Naive thymus-derived CD8-positive, alpha-beta T cell (primary cell): ENCODE measurements around the gene BPIFA1. TPM values are rescaled to one million over a fixed set of nuclear protein-coding genes. Genes with fewer than 3 reads are reported as not detected.
A peak's percentile ranks its signal among the peaks of the same experiment; 100 is the strongest.

ENCODE experiments used
- ATAC-seq, 2 donors: fragments of 150-1000 bp; cut with Tn5 transposase in 1 of 2; sonication (Bioruptor Pico), chemical (Tn5 transposase) in 1 of 2; 1 replicate in 1 of 2; 2 replicates in 1 of 2; pipeline ENCODE4 v1.10.0; 2021; ENCODE audit warnings: mild to moderate bottlenecking in 2 of 2, moderate library complexity in 2 of 2
- POLR2A ChIA-PET: fragments of 350-600 bp; sonication (Branson Sonifier 250); formaldehyde crosslinking; loops from one replicate; lab custom pipeline; 2021; ENCODE audit warnings: antibody characterized with exemption; lab: Charles Lee
- DNase-seq, 10 donors: peaks; one replicate each; pipeline versions ENCODE4 v3.0.0 to v3.0.0-alpha.2; 2020 to 2022
- H3K27ac Mint-ChIP-seq, 10 donors: one replicate each; pipeline ENCODE4 v1.8.0; 2020 to 2022; ENCODE audit warnings: mild to moderate bottlenecking in 10 of 10, mixed read lengths in 10 of 10, moderate library complexity in 4 of 10, inconsistent platforms in 1 of 10
- H3K27me3 Mint-ChIP-seq, 5 donors: one replicate each; pipeline ENCODE4 v1.8.0; 2021 to 2022; ENCODE audit warnings: mixed read lengths in 5 of 5
- H3K36me3 Mint-ChIP-seq, 3 donors: one replicate each; pipeline ENCODE4 v1.8.0; 2020 to 2022; ENCODE audit warnings: mixed read lengths in 3 of 3, mild to moderate bottlenecking in 2 of 3, inconsistent platforms in 1 of 3
- H3K4me1 Mint-ChIP-seq, 4 donors: one replicate each; pipeline ENCODE4 v1.8.0; 2021 to 2022; ENCODE audit warnings: mixed read lengths in 4 of 4
- H3K4me3 Mint-ChIP-seq, 10 donors: one replicate each; pipeline ENCODE4 v1.8.0; 2020 to 2022; ENCODE audit warnings: mild to moderate bottlenecking in 10 of 10, mixed read lengths in 10 of 10, moderate library complexity in 6 of 10, inconsistent platforms in 1 of 10
- H3K9me3 Mint-ChIP-seq, 9 donors: one replicate each; pipeline ENCODE4 v1.8.0; 2020 to 2022; ENCODE audit warnings: mixed read lengths in 9 of 9, mild to moderate bottlenecking in 3 of 9, inconsistent platforms in 1 of 9, moderate library complexity in 1 of 9
- polyA plus RNA-seq, 3 donors: library from polyadenylated mRNA; unstranded; fragments of 300-500 nt; fragmentation: Illumina TruSeq; gene quantifications; one replicate each; pipeline ENCODE4 v1.2.3, GENCODE V29; 2021
- total RNA-seq, 8 experiments: library from RNA in 2 of 8; stranded (reverse) in 2 of 8; gene quantifications; one replicate each; pipeline ENCODE4 v1.2.3 and lab custom pipeline; 2021 to 2026

BPIFA1 gene
- total and polyA plus RNA-seq, 5 experiments from 2014 or later, result not detected

- no peak for DNase-seq
- Mint-ChIP-seq H3K4me1 (peaks cover 0 to 2% (median 0%) of the 10 kb centered on the region in 4 donors), H3K9me3 (no peaks in the 10 kb centered on the region), H3K4me3 (no peak overlapping the region), H3K36me3 (no peaks in the 10 kb centered on the region), H3K27ac (no peak overlapping the region), H3K27me3 (peaks cover 3 to 38% (median 14%) of the 10 kb centered on the region in 5 donors)
- no peak for ATAC-seq
- POLR2A ChIA-PET, result no interaction called here
Measured at GRCh38 chr20:33282196-33282934, 46.6 kb downstream of the BPIFA1 start.

GRCh38 chr20:33282991-33283555 is 47.3 kb downstream of the BPIFA1 start, which contains the start of gene BPIFB1:
BPIFB1 (plus strand) TSS chr20:33283214; CDS start chr20:33286074, 2,860 bp downstream.
- POLR2A ChIA-PET, result no interaction called here
- DNase-seq (no peak), ATAC-seq (no peak)
- Mint-ChIP-seq H3K36me3 (no peaks in the 10 kb centered on the region), H3K4me1 (no peaks in the 10 kb centered on the region), H3K9me3 (no peaks in the 10 kb centered on the region), H3K4me3 (no peak within 1 kb of the TSS), H3K27ac (no peak within 1 kb of the TSS), H3K27me3 (peaks cover 3 to 39% (median 10%) of the 10 kb centered on the region in 5 donors)

GRCh38 chr20:33284284-33284683 is 48.5 kb downstream of the BPIFA1 start:
- Mint-ChIP-seq H3K27ac (no peak overlapping the region), H3K36me3 (no peaks in the 10 kb centered on the region), H3K4me3 (no peak overlapping the region), H3K9me3 (no peaks in the 10 kb centered on the region), H3K27me3 (peaks cover 3 to 31% (median 8%) of the 10 kb centered on the region in 5 donors), H3K4me1 (no peaks in the 10 kb centered on the region)
- no peak for DNase-seq
- POLR2A ChIA-PET, result no interaction called here
- no peak for ATAC-seq

- Mint-ChIP-seq H3K27me3 (peaks cover 3 to 24% (median 8%) of the 10 kb centered on the region in 5 donors), H3K27ac (no peak overlapping the region), H3K36me3 (no peaks in the 10 kb centered on the region), H3K4me1 (no peaks in the 10 kb centered on the region), H3K9me3 (no peaks in the 10 kb centered on the region), H3K4me3 (no peak overlapping the region)
- ATAC-seq (no peak), DNase-seq (no peak)
- POLR2A ChIA-PET, result no interaction called here
Measured at GRCh38 chr20:33284937-33285336, 49.1 kb downstream of the BPIFA1 start.

- POLR2A ChIA-PET, result no interaction called here
- no peak for ATAC-seq
Measured at GRCh38 chr20:33285861-33286495, 50.2 kb downstream of the BPIFA1 start.

GRCh38 chr20:33287884-33288283 is 52.1 kb downstream of the BPIFA1 start:
- Mint-ChIP-seq H3K9me3 (no peaks in the 10 kb centered on the region), H3K4me3 (no peak overlapping the region), H3K4me1 (peaks cover 0 to 3% (median 0%) of the 10 kb centered on the region in 4 donors), H3K27me3 (peaks cover 3 to 20% (median 8%) of the 10 kb centered on the region in 5 donors), H3K36me3 (no peaks in the 10 kb centered on the region), H3K27ac (no peak overlapping the region)
- POLR2A ChIA-PET, result no interaction called here
- no peak for DNase-seq
- no peak for ATAC-seq

More at GRCh38 chr20:33285861-33286495, 50.2 kb downstream of the BPIFA1 start:
- Mint-ChIP-seq H3K27ac (peak overlapping the region in 1 of 10 donors; percentile 46), H3K4me1 (no peaks in the 10 kb centered on the region), H3K27me3 (peaks cover 3 to 18% (median 8%) of the 10 kb centered on the region in 5 donors), H3K4me3 (no peak overlapping the region), H3K9me3 (no peaks in the 10 kb centered on the region), H3K36me3 (no peaks in the 10 kb centered on the region)
- DNase-seq, result no peak

- DNase-seq (no peak), ATAC-seq (no peak)
- H3K4me3 Mint-ChIP-seq, result no peak overlapping the region
- peaks cover 0 to 3% (median 0%) of the 10 kb centered on the region in 4 donors for H3K4me1 Mint-ChIP-seq
- H3K27me3 Mint-ChIP-seq, result peaks cover 0 to 11% (median 8%) of the 10 kb centered on the region in 5 donors
- POLR2A ChIA-PET, result no interaction called here
- peak overlapping the region in 1 of 10 donors; percentile 47 for H3K27ac Mint-ChIP-seq
- no peaks in the 10 kb centered on the region for H3K36me3 Mint-ChIP-seq
- no peaks in the 10 kb centered on the region for H3K9me3 Mint-ChIP-seq
Measured at GRCh38 chr20:33290852-33291251, 55.1 kb downstream of the BPIFA1 start.

GRCh38 chr20:33291416-33291815 is 55.6 kb downstream of the BPIFA1 start:
- no peaks in the 10 kb centered on the region for H3K9me3 Mint-ChIP-seq
- H3K27me3 Mint-ChIP-seq, result peaks cover 0 to 11% (median 8%) of the 10 kb centered on the region in 5 donors
- H3K27ac Mint-ChIP-seq, result peak overlapping the region in 2 of 10 donors; percentile 61 to 63
- ATAC-seq (no peak), DNase-seq (no peak)
- no peaks in the 10 kb centered on the region for H3K36me3 Mint-ChIP-seq
- H3K4me3 Mint-ChIP-seq, result no peak overlapping the region
- POLR2A ChIA-PET, result no interaction called here
- peaks cover 0 to 3% (median 0%) of the 10 kb centered on the region in 4 donors for H3K4me1 Mint-ChIP-seq

- POLR2A ChIA-PET, result no interaction called here
Measured at GRCh38 chr20:33291830-33292355, 56.1 kb downstream of the BPIFA1 start.

More at GRCh38 chr20:33291830-33292355, 56.1 kb downstream of the BPIFA1 start:
- DNase-seq (peak; percentile 31 to 80 (median 60)), ATAC-seq (peak in 1 of 2 donors; percentile 50)
- H3K9me3 Mint-ChIP-seq, result no peaks in the 10 kb centered on the region
- peaks cover 0 to 3% (median 0%) of the 10 kb centered on the region in 4 donors for H3K4me1 Mint-ChIP-seq
- H3K4me3 Mint-ChIP-seq, result no peak overlapping the region
- H3K27ac Mint-ChIP-seq, result peak overlapping the region in 2 of 10 donors; percentile 61 to 63
- no peaks in the 10 kb centered on the region for H3K36me3 Mint-ChIP-seq
- H3K27me3 Mint-ChIP-seq, result peaks cover 0 to 11% (median 6%) of the 10 kb centered on the region in 5 donors

Other genes starting within 250 kb of the BPIFA1 start
- not detected for gene SUN5, start 231.6 kb upstream of the BPIFA1 start, total RNA-seq
- gene SUN5, start 231.6 kb upstream of the BPIFA1 start, polyA plus RNA-seq, result not detected
- gene BPIFB2, start 228.3 kb upstream of the BPIFA1 start, total RNA-seq, result not detected
- gene BPIFB2, start 228.3 kb upstream of the BPIFA1 start, polyA plus RNA-seq, result not detected
- not detected for gene BPIFB6, start 204.3 kb upstream of the BPIFA1 start, total RNA-seq
- not detected for gene BPIFB6, start 204.3 kb upstream of the BPIFA1 start, polyA plus RNA-seq
- gene BPIFB3, start 182.1 kb upstream of the BPIFA1 start, total RNA-seq, result not detected
- gene BPIFB3, start 182.1 kb upstream of the BPIFA1 start, polyA plus RNA-seq, result not detected
- not detected for gene BPIFB4, start 156.4 kb upstream of the BPIFA1 start, total RNA-seq
- gene BPIFB4, start 156.4 kb upstream of the BPIFA1 start, polyA plus RNA-seq, result not detected
- gene BPIFA2, start 67.8 kb upstream of the BPIFA1 start, total RNA-seq, result not detected
- gene BPIFA2, start 67.8 kb upstream of the BPIFA1 start, polyA plus RNA-seq, result not detected
- not detected for gene BPIFA3, start 18.6 kb upstream of the BPIFA1 start, total RNA-seq
- not detected for gene BPIFA3, start 18.6 kb upstream of the BPIFA1 start, polyA plus RNA-seq
- gene BPIFB1, start 47.2 kb downstream of the BPIFA1 start, total RNA-seq, result not detected
- gene BPIFB1, start 47.2 kb downstream of the BPIFA1 start, polyA plus RNA-seq, result not detected
- 10 to 100 TPM; 46.7 to 53.3 TPM for gene CDK5RAP1, start 165.5 kb downstream of the BPIFA1 start, total RNA-seq
- gene CDK5RAP1, start 165.5 kb downstream of the BPIFA1 start, polyA plus RNA-seq, result 10 to 100 TPM; 28.7 to 36.6 (median 33.9) TPM
- gene SNTA1, start 207.8 kb downstream of the BPIFA1 start, total RNA-seq, result 1 to 10 TPM; 3.6 to 4.3 TPM
- 1 to 10 TPM; 6.1 to 9.1 (median 6.4) TPM for gene SNTA1, start 207.8 kb downstream of the BPIFA1 start, polyA plus RNA-seq